Activated CD4-positive, alpha-beta T cell treated with anti-CD3 and anti-CD28 coated beads, Interleukin-2, amount 50 U/mL, for 4 hours (primary cell): ENCODE results near the gene SDR42E1.
"Not testable (repeated sequence)": the region's sequence is repeated elsewhere in the genome, so short reads cannot be mapped to it uniquely, and the experiment has no call there.

Experiments used
- DNase-seq, 2 experiments: peaks; one replicate each; pipeline ENCODE4 v3.0.0-alpha.2; 2020

The SDR42E1 gene

DNA sequence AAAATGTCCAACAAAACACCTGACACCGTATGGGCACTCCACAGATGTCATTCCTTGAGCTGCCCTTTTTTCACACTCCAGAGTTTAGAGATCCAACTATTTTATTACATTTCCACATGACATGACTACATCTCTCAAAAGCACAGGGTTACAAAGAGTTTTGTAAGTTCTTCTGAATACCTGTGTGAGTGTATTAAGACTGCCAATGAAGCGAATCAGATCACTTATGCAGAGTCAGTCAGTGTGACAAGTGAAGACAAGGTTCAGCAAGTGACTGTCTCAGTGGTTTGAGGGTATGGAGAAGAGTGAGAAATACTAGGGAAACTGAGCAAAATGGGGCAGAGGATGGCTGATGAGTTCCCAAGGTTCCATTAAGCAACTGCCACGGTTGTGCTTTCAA, 8.4 kb downstream of the SDR42E1 start:
- DNase-seq: no peak

DNA sequence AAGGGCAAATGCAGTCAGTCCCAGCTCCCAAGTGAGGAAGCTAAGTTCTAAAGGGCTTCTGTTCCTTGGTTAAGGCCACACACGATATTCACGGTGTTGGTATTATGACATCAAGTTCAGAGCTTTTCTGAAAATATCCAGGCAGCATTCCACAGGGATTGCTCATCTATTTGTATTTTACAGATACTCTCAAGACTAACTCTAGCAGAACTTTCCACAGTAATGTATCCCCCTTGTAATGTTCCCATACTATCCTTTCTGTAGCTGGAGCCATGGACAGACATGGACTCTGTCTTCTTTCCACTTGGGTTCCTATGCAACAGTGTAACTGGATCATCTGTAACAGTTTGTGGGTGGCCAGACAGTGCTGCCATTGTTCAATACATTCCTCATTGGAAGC, 13.5 kb downstream of the SDR42E1 start:
- DNase-seq: no peak

- no peak for DNase-seq
These were observed 14.4 kb downstream of the SDR42E1 start for GRCh38 chr16:81996664-81997509.

DNA sequence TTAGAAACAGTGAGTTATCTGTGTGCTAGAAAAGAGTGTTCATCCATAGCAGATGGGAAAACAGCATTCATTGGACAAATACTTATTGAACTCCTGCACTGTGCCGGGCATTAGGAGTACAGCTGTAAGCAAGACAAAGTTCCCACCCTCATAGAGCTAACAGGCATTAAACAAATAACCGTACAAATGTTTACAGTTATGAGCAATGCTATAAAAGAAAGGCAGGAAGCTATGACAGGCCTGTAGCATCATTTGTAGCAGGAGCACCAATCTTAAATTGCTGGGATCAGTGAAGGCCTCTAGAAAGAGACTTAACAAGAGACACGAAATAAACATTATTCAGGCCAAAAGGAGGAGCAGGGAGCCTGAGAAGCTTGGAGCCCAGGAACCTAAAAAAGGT, 15.6 kb downstream of the SDR42E1 start:
- DNase-seq: no peak

GRCh38 chr16:81994485-81994884, 16.8 kb downstream of the SDR42E1 start:
- no peak for DNase-seq

DNA sequence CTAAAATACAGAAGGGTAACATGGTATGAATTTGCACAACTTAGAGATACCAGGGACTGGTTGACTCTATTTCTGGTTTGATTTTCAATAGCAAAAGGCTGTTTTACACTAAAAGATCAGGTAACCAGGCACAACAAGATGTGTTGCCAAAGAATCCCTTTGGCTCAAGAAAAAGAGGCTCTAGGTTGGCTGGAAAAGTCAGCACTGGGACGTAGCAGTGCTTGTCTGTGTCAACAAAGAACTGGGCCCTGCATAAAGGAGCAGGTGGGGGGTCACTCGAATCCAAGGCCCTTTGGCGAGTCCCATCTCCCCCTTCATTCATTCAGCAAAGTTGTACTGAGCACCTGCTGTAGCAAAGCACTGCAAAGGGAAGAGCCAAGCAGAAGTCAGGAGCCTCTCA, 18.4 kb downstream of the SDR42E1 start:
- no peak for DNase-seq

DNA sequence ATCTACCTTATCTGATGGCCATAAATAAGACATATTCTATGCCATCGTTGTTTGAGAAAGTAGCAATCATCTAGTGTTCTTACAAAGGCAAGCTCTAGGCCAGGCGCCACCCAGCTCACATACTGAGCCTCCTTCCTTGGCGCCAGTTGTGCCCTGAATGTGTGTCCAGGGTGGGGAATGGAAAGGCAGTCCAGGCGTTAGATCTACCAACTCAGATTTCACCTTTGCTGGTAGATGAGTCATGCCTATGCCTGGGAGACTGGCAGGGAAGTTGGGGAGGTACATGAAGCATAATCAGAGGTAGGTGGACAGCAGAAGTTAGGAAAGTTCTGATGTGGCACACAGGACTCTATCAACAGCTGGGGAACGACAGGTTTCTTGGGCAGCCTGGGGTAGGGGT, 23.6 kb downstream of the SDR42E1 start:
- no peak for DNase-seq

- DNase-seq: no peak
These were observed 24.1 kb downstream of the SDR42E1 start for GRCh38 chr16:81987121-81987520.

DNA sequence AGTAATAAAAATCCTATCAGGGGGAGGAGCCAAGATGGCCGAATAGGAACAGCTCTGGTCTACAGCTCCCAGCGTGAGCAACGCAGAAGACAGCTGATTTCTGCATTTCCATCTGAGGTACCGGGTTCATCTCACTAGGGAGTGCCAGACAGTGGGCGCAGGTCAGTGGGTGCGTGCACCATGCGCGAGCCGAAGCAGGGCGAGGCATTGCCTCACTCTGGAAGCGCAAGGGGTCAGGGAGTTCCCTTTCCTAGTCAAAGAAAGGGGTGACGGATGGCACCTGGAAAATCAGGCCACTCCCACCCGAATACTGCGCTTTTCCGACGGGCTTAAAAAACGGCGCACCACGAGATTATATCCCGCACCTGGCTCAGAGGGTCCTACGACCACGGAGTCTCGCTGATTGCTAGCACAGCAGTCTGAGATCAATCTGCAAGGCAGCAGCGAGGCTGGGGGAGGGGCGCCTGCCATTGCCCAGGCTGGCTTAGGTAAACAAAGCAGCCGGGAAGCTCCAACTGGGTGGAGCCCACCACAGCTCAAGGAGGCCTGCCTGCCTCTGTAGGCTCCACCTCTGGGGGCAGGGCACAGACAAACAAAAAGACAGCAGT, 33.8 kb downstream of the SDR42E1 start:
- DNase-seq: not testable (repeated sequence)

GRCh38 chr16:81975637-81976036, 35.6 kb downstream of the SDR42E1 start:
- no peak for DNase-seq

- no peak for DNase-seq
These were observed 37.5 kb downstream of the SDR42E1 start for GRCh38 chr16:81973737-81974136.

GRCh38 chr16:81971853-81972252, 39.4 kb downstream of the SDR42E1 start:
- no peak for DNase-seq

DNA sequence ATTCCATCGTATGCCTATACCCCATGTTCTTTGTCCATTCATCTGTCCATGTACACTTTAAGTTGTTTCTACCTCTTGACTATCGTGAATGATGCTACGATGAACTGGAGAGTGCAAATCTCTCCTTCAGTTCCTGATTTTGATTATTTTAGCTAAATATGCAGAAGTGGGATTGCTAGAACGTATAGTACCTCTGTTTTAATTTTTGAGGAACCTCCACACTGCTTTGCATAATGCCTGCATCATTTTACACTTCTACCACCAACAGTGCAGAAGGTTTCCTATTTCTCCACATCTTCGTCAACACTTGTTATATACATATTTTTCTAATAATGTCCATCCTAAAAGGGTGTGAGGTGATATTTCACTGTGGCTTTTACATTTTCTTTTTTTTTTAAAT, 43.9 kb downstream of the SDR42E1 start:
- DNase-seq: no peak

GRCh38 chr16:81964808-81965207, 46.5 kb downstream of the SDR42E1 start:
- DNase-seq: no peak

DNA sequence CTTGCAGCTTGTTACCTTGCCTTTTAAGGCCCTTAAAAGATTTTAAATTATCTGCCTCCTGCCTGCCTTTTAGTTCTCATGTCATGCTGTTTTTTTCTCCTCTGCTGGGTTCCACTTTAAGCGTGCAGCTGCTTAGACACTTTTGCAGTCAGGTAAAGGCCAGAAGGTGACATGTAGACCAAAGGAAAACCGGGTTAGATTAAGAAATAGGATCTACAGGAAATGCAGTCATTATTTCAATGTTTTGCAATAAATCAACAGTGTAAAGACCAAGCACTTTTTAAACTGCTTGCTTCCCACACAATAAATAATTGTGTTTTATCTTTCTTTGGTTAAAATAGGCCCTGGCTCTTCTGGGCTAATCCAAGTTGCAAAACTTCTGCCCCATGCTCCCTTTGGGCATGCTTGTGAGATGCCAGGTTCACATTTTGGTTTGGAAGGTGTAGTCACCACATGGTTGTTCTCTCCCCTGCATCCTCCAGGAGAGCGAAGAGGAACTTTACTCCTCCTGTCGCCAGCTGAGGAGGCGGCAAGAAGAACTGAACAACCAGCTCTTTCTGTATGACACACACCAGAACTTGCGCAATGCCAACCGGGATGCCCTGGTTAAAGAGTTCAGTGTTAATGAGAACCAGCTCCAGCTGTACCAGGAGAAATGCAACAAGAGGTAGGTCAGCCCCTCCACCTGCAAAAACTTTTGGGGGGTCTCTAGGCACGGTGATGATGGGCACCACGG, 54.9 kb downstream of the SDR42E1 start:
- no peak for DNase-seq

DNA sequence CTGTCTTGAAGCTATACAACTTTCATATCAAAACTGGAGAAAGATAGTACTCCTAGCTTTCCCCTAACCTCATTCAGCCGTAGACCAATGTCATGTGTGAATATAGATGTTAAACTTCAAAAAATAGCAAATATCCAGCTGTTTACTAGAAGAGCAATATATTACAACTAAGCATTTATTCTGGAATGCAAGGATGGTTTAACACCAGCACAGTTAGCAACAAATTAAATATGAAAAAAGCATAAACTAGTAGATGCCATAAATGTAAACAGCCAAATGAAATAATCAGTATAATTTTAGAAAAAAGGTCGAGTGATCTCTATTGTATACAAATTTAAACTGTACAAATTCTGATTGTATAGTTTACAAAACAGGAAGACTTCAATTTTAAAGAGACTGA, 59.7 kb downstream of the SDR42E1 start:
- no peak for DNase-seq

- DNase-seq: no peak
These were observed 65.1 kb downstream of the SDR42E1 start for GRCh38 chr16:81946206-81946605.

DNA sequence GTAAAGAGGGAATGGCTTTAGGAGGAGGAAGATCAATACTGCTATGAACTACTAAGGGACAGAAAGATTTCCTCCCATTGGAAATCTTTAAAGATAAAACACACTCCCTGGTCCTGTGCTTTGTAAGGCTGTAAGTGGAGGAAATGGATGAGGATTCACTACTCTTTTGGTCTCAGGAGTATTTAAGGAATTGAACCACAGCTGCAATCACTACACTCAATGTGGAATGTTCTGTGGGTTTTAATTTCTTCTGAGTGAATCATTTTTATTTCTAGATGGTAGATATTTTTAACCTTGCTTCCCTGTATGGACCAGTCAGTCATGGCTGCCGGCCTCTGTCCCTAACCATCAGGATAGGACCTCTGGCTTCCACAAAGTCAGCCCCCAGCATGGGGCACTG, 65.6 kb downstream of the SDR42E1 start:
- DNase-seq: no peak

DNA sequence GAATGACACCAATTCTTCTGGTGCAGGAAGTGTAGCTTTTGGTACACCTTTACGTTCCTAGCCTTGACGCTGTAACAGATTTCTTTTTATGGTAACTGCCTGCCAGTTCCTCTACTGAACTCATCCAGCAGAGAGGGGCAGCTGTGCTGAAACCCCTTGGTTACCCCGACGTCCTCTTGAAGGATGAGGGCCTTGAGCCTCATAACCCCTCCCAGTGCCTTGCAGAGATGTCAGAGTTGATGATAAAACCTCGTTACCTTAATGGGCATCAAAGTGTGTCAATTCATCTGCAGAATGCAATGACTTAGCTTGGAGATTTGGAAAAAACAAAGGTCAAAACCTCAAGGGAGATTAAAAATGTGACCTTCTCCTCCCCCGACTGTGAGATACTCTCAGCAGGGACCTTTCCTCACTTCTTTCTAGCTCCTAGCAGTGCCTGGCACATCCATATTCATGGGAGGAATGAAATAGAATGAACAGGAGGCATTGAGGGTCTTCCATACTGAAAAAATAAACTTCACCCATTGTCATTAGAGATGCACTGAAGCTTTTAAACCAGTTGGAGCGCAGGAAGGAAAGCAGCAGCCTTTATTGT, 69.2 kb downstream of the SDR42E1 start:
- DNase-seq: no peak

DNA sequence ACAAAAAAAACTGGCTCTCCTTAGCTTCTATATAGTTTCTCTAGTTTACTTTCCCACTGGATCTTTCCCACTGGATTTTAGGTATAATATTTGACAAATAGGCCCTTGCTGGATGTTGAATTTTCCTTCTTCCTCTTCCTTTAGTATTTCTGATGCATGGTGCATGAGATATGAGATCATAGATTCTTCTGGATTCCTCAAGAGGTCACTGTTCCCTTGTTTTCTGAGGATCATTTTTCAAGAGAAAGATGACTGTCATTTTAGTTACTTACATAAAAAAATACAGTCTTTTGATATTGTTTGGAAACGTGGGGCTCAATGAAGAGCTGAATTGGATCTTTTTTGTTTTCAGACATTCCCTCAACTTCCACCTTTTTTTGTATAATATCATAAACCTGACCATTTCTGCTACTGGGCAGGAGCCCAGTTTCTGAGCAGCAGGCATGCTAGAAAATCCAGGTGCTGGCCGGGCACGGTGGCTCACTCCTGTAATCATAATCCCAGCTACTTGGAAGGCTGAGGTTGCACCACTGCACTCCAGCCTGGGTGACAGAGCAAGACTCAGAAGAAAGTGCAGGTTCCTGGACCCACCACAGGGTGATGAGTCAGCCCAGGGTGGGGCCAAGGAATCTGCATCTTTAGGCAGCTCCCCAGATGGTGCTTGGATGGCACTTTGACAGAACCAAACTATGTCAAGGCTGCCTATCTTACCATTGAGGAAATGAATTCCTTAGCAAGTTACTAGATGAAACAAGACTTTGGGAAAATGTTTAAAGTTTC, 70.3 kb downstream of the SDR42E1 start:
- DNase-seq: no peak

DNA sequence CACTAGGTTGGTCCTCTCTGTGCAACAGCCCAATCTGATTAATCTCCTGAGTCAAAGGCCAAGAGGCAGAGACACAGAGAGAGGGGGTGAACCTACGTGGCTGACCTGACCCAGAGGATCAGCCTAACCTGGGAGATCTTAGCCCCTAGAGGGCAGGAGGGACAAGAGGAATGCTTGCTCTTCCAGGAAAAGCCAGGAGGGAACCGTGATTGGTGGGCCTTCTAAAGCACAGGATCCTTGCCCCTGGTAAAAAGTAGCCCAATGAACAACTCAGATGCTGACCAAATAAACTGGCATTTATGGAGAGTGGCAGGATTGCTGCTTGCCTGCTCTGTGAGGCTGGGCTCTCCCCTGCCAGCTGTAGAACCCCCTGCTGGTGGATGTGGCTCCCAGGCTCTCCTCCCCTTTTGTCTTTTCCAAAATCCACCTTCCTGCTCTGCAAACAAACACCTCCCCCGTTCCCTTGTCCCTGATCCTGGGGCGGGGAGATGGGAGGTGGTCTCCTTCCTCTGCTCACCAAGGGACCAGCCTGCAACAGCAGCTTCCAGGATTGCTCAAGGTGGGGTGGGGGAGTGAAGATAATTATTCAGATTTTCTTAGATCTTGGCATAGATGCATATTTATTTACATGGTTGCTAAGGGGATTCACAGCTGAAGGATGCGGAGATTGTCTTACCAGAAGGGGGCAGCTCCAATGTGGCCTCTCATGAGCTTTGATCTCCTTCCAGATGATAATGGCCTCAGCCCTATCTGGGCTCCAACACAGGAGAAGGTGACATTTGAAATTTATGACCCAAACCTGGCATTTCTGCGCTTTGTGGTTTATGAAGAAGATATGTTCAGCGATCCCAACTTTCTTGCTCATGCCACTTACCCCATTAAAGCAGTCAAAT, 71.9 kb downstream of the SDR42E1 start:
- DNase-seq: no peak
